ENCODE data around the gene YAF2.

Gene YAF2

GRCh38 chr12:42180990-42181596, 57.0 kb downstream of the YAF2 start:
- WGBS, 2 experiments, result 91 to 93% methylated on average over 2 of the region's 2 CpGs
- H3K27me3 ChIP-seq (ENCODE audit: control insufficient read depth, insufficient read depth, low read length, poor library complexity, severe bottlenecking), result no peaks in the 10 kb centered on the region
- H3K4me1 ChIP-seq (ENCODE audit: control insufficient read depth, insufficient read depth, low read length), result no peaks in the 10 kb centered on the region

GRCh38 chr12:42178101-42178500, 59.9 kb downstream of the YAF2 start:
- H3K4me1 ChIP-seq (ENCODE audit: control insufficient read depth, insufficient read depth, low read length), result no peaks in the 10 kb centered on the region
- H3K27me3 ChIP-seq (ENCODE audit: control insufficient read depth, insufficient read depth, low read length, poor library complexity, severe bottlenecking), result no peaks in the 10 kb centered on the region
- no peaks in the 10 kb centered on the region for H3K36me3 ChIP-seq (ENCODE audit: control insufficient read depth, insufficient read depth, low read length)
- no peak overlapping the region for H3K4me3 ChIP-seq (ENCODE audit: insufficient read depth, low read depth, low read length)
- H3K27ac ChIP-seq (ENCODE audit: insufficient read depth, low read depth, low read length, poor library complexity, severe bottlenecking), result no peak overlapping the region
- no peaks in the 10 kb centered on the region for H3K9me3 ChIP-seq (ENCODE audit: control insufficient read depth, low read length)
- 57 to 62% methylated on average over 2 of the region's 2 CpGs for WGBS, 2 experiments

More at GRCh38 chr12:42180990-42181596, 57.0 kb downstream of the YAF2 start:
- Histone ChIP-seq H3K27ac (ENCODE audit: insufficient read depth, low read depth, low read length, poor library complexity, severe bottlenecking) (no peak overlapping the region), H3K9me3 (ENCODE audit: control insufficient read depth, low read length) (no peaks in the 10 kb centered on the region), H3K36me3 (ENCODE audit: control insufficient read depth, insufficient read depth, low read length) (no peaks in the 10 kb centered on the region), H3K4me3 (ENCODE audit: insufficient read depth, low read depth, low read length) (no peak overlapping the region)

GRCh38 chr12:42174978-42175377, 63.1 kb downstream of the YAF2 start:
- 100% methylated on average over 1 of the region's 1 CpG for whole genome bisulfite sequencing, 2 experiments
- Histone ChIP-seq H3K27me3 (ENCODE audit: control insufficient read depth, insufficient read depth, low read length, poor library complexity, severe bottlenecking) (no peaks in the 10 kb centered on the region), H3K4me3 (ENCODE audit: insufficient read depth, low read depth, low read length) (no peak overlapping the region), H3K9me3 (ENCODE audit: control insufficient read depth, low read length) (no peaks in the 10 kb centered on the region), H3K27ac (ENCODE audit: insufficient read depth, low read depth, low read length, poor library complexity, severe bottlenecking) (no peak overlapping the region), H3K36me3 (ENCODE audit: control insufficient read depth, insufficient read depth, low read length) (no peaks in the 10 kb centered on the region), H3K4me1 (ENCODE audit: control insufficient read depth, insufficient read depth, low read length) (no peaks in the 10 kb centered on the region)

GRCh38 chr12:42173961-42174521, 64.0 kb downstream of the YAF2 start:
- H3K4me3 ChIP-seq (ENCODE audit: insufficient read depth, low read depth, low read length), result no peak overlapping the region
- H3K36me3 ChIP-seq (ENCODE audit: control insufficient read depth, insufficient read depth, low read length), result no peaks in the 10 kb centered on the region
- H3K27me3 ChIP-seq (ENCODE audit: control insufficient read depth, insufficient read depth, low read length, poor library complexity, severe bottlenecking), result no peaks in the 10 kb centered on the region
- no peak overlapping the region for H3K27ac ChIP-seq (ENCODE audit: insufficient read depth, low read depth, low read length, poor library complexity, severe bottlenecking)
- H3K9me3 ChIP-seq (ENCODE audit: control insufficient read depth, low read length), result no peaks in the 10 kb centered on the region
- no peaks in the 10 kb centered on the region for H3K4me1 ChIP-seq (ENCODE audit: control insufficient read depth, insufficient read depth, low read length)

GRCh38 chr12:42172441-42173210, 65.4 kb downstream of the YAF2 start:
- Histone ChIP-seq H3K4me3 (ENCODE audit: insufficient read depth, low read depth, low read length) (no peak overlapping the region), H3K27ac (ENCODE audit: insufficient read depth, low read depth, low read length, poor library complexity, severe bottlenecking) (no peak overlapping the region), H3K36me3 (ENCODE audit: control insufficient read depth, insufficient read depth, low read length) (no peaks in the 10 kb centered on the region), H3K4me1 (ENCODE audit: control insufficient read depth, insufficient read depth, low read length) (no peaks in the 10 kb centered on the region), H3K27me3 (ENCODE audit: control insufficient read depth, insufficient read depth, low read length, poor library complexity, severe bottlenecking) (no peaks in the 10 kb centered on the region), H3K9me3 (ENCODE audit: control insufficient read depth, low read length) (no peaks in the 10 kb centered on the region)
- WGBS, 2 experiments, result 82 to 90% methylated on average over 1 to 3 of the region's 4 CpGs

GRCh38 chr12:42167711-42168110, 70.3 kb downstream of the YAF2 start:
- Histone ChIP-seq H3K4me1 (ENCODE audit: control insufficient read depth, insufficient read depth, low read length) (no peaks in the 10 kb centered on the region), H3K27me3 (ENCODE audit: control insufficient read depth, insufficient read depth, low read length, poor library complexity, severe bottlenecking) (no peaks in the 10 kb centered on the region), H3K9me3 (ENCODE audit: control insufficient read depth, low read length) (no peaks in the 10 kb centered on the region), H3K36me3 (ENCODE audit: control insufficient read depth, insufficient read depth, low read length) (no peaks in the 10 kb centered on the region), H3K4me3 (ENCODE audit: insufficient read depth, low read depth, low read length) (no peak overlapping the region), H3K27ac (ENCODE audit: insufficient read depth, low read depth, low read length, poor library complexity, severe bottlenecking) (no peak overlapping the region)
- WGBS, 2 experiments, result 93 to 95% methylated on average over 5 to 6 of the region's 6 CpGs

- Histone ChIP-seq H3K4me3 (ENCODE audit: insufficient read depth, low read depth, low read length) (no peak overlapping the region), H3K4me1 (ENCODE audit: control insufficient read depth, insufficient read depth, low read length) (no peaks in the 10 kb centered on the region), H3K27ac (ENCODE audit: insufficient read depth, low read depth, low read length, poor library complexity, severe bottlenecking) (no peak overlapping the region), H3K36me3 (ENCODE audit: control insufficient read depth, insufficient read depth, low read length) (no peaks in the 10 kb centered on the region), H3K9me3 (ENCODE audit: control insufficient read depth, low read length) (no peaks in the 10 kb centered on the region), H3K27me3 (ENCODE audit: control insufficient read depth, insufficient read depth, low read length, poor library complexity, severe bottlenecking) (no peaks in the 10 kb centered on the region)
These were observed 71.5 kb downstream of the YAF2 start for GRCh38 chr12:42166501-42166900.

GRCh38 chr12:42163913-42164312, 74.1 kb downstream of the YAF2 start:
- no peaks in the 10 kb centered on the region for H3K9me3 ChIP-seq (ENCODE audit: control insufficient read depth, low read length)
- no peaks in the 10 kb centered on the region for H3K4me1 ChIP-seq (ENCODE audit: control insufficient read depth, insufficient read depth, low read length)
- H3K4me3 ChIP-seq (ENCODE audit: insufficient read depth, low read depth, low read length), result no peak overlapping the region
- H3K27ac ChIP-seq (ENCODE audit: insufficient read depth, low read depth, low read length, poor library complexity, severe bottlenecking), result no peak overlapping the region
- no peaks in the 10 kb centered on the region for H3K27me3 ChIP-seq (ENCODE audit: control insufficient read depth, insufficient read depth, low read length, poor library complexity, severe bottlenecking)
- H3K36me3 ChIP-seq (ENCODE audit: control insufficient read depth, insufficient read depth, low read length), result no peaks in the 10 kb centered on the region

- Histone ChIP-seq H3K27ac (ENCODE audit: insufficient read depth, low read depth, low read length, poor library complexity, severe bottlenecking) (no peak overlapping the region), H3K4me1 (ENCODE audit: control insufficient read depth, insufficient read depth, low read length) (no peaks in the 10 kb centered on the region), H3K27me3 (ENCODE audit: control insufficient read depth, insufficient read depth, low read length, poor library complexity, severe bottlenecking) (no peaks in the 10 kb centered on the region), H3K9me3 (ENCODE audit: control insufficient read depth, low read length) (no peaks in the 10 kb centered on the region), H3K36me3 (ENCODE audit: control insufficient read depth, insufficient read depth, low read length) (no peaks in the 10 kb centered on the region), H3K4me3 (ENCODE audit: insufficient read depth, low read depth, low read length) (no peak overlapping the region)
- WGBS, 2 experiments, result 91 to 96% methylated on average over 1 of the region's 1 CpG
These were observed 75.1 kb downstream of the YAF2 start for GRCh38 chr12:42162965-42163364.

GRCh38 chr12:42162193-42162592, 75.9 kb downstream of the YAF2 start:
- Histone ChIP-seq H3K27ac (ENCODE audit: insufficient read depth, low read depth, low read length, poor library complexity, severe bottlenecking) (no peak overlapping the region), H3K4me1 (ENCODE audit: control insufficient read depth, insufficient read depth, low read length) (no peaks in the 10 kb centered on the region), H3K4me3 (ENCODE audit: insufficient read depth, low read depth, low read length) (no peak overlapping the region), H3K27me3 (ENCODE audit: control insufficient read depth, insufficient read depth, low read length, poor library complexity, severe bottlenecking) (no peaks in the 10 kb centered on the region), H3K9me3 (ENCODE audit: control insufficient read depth, low read length) (no peaks in the 10 kb centered on the region), H3K36me3 (ENCODE audit: control insufficient read depth, insufficient read depth, low read length) (no peaks in the 10 kb centered on the region)
